WTC11 (cell line): ENCODE measurements around the gene ABCA13. TPM values are rescaled to one million over a fixed set of nuclear protein-coding genes. Genes with fewer than 3 reads are reported as not detected.

Experiments
- ATAC-seq: fragments of 200-7000 bp; cut with Tn5 transposase; 2 replicates; pipeline ENCODE4 v1.10.0; 2021; ENCODE audit warnings: mild to moderate bottlenecking, moderate library complexity
- CTCF ChIA-PET: fragments of 300-600 bp; sonication (Branson Sonifier 250); formaldehyde crosslinking; loops from one replicate; lab custom pipeline; 2021; ENCODE audit warnings: antibody characterized with exemption; lab: Charles Lee
- POLR2A ChIA-PET: fragments of 350-600 bp; sonication (Branson Sonifier 250); formaldehyde crosslinking; loops from one replicate; lab custom pipeline; 2021; ENCODE audit warnings: antibody characterized with exemption; lab: Charles Lee
- DNase-seq: peaks from one replicate; pipeline ENCODE4 v3.0.0; 2021; ENCODE audit warnings: low spot score
- H3K27ac Mint-ChIP-seq: 2 replicates; pipeline ENCODE4 v1.8.0; 2021; ENCODE audit warnings: mixed read lengths
- H3K27me3 Mint-ChIP-seq: 2 replicates; pipeline ENCODE4 v1.8.0; 2021; ENCODE audit warnings: low read depth, mild to moderate bottlenecking, moderate library complexity, mixed read lengths
- H3K36me3 Mint-ChIP-seq: 2 replicates; pipeline ENCODE4 v1.8.0; 2021; ENCODE audit warnings: mixed read lengths
- H3K4me1 Mint-ChIP-seq: 2 replicates; pipeline ENCODE4 v1.8.0; 2022; ENCODE audit warnings: mixed read lengths
- H3K4me3 Mint-ChIP-seq: 2 replicates; pipeline ENCODE4 v1.8.0; 2021; ENCODE audit warnings: mild to moderate bottlenecking, moderate library complexity, mixed read lengths
- H3K9me3 Mint-ChIP-seq: 2 replicates; pipeline ENCODE4 v1.8.0; 2021; ENCODE audit warnings: mixed read lengths
- CREB1 ChIP-seq: sonication (generic); formaldehyde crosslinking; IDR thresholded peaks from 2 replicates; pipeline ENCODE4 v1.8.0; 2023; ENCODE audit warnings: mild to moderate bottlenecking, missing genetic modification reagents
- JUN ChIP-seq: sonication (generic); formaldehyde crosslinking; IDR thresholded peaks from 2 replicates; pipeline ENCODE4 v1.8.0; 2023; ENCODE audit warnings: mild to moderate bottlenecking, missing genetic modification reagents
- KAT7 ChIP-seq: sonication (generic); formaldehyde crosslinking; IDR thresholded peaks from 2 replicates; pipeline ENCODE4 v1.8.1; 2023; ENCODE audit warnings: missing genetic modification reagents, mild to moderate bottlenecking, borderline replicate concordance
- MXD4 ChIP-seq: fragments of 250-450 bp; sonication (Bioruptor Pico); IDR thresholded peaks from 2 replicates; pipeline ENCODE4 v1.8.0; 2021; ENCODE audit warnings: mild to moderate bottlenecking, moderate library complexity, borderline replicate concordance
- NR3C1 ChIP-seq: sonication (generic); formaldehyde crosslinking; conservative IDR thresholded peaks from 2 replicates; pipeline ENCODE4 v1.8.1; 2023; ENCODE audit warnings: low read depth, mild to moderate bottlenecking, missing genetic modification reagents
- SOX15 ChIP-seq: fragments of 250-450 bp; sonication (Bioruptor Pico); IDR thresholded peaks from 2 replicates; pipeline ENCODE4 v1.9.0; 2021; ENCODE audit warnings: mild to moderate bottlenecking
- SP1 ChIP-seq: sonication (generic); formaldehyde crosslinking; conservative IDR thresholded peaks from 2 replicates; pipeline ENCODE4 v1.8.1; 2022; ENCODE audit warnings: missing genetic modification reagents
- ZNF219 ChIP-seq: sonication (generic); formaldehyde crosslinking; IDR thresholded peaks from 2 replicates; pipeline ENCODE4 v1.8.0; 2023; ENCODE audit warnings: missing genetic modification reagents, mild to moderate bottlenecking, borderline replicate concordance
- ZNF423 ChIP-seq: fragments of 250-450 bp; sonication (Bioruptor Pico); IDR thresholded peaks from 2 replicates; pipeline ENCODE4 v2.1.2; 2022; ENCODE audit warnings: mild to moderate bottlenecking, moderate library complexity
- total RNA-seq: library from RNA; stranded (reverse); gene quantifications from 3 replicates; pipeline ENCODE4 v1.2.3, GENCODE V29; 2021
- TF ChIP-seq, protein P1 (sequence below): sonication (generic); formaldehyde crosslinking; IDR thresholded peaks from 2 replicates; pipeline ENCODE4 v1.8.1; 2023; ENCODE audit warnings: mild to moderate bottlenecking, missing genetic modification reagents, borderline replicate concordance
- TF ChIP-seq, protein P2 (sequence below): sonication (generic); formaldehyde crosslinking; IDR thresholded peaks from 2 replicates; pipeline ENCODE4 v1.8.0; 2022; ENCODE audit warnings: mild to moderate bottlenecking, missing genetic modification reagents
- TF ChIP-seq, protein P3 (sequence below): sonication (generic); formaldehyde crosslinking; IDR thresholded peaks from 2 replicates; pipeline ENCODE4 v1.8.1; 2023; ENCODE audit warnings: mild to moderate bottlenecking, moderate library complexity, missing genetic modification reagents
- TF ChIP-seq, protein P4 (sequence below): fragments of 250-450 bp; sonication (Bioruptor Pico); IDR thresholded peaks from 2 replicates; pipeline ENCODE4 v1.9.0; 2021; ENCODE audit warnings: mild to moderate bottlenecking, borderline replicate concordance
- TF ChIP-seq, protein P5 (sequence below): sonication (generic); formaldehyde crosslinking; IDR thresholded peaks from 2 replicates; pipeline ENCODE4 v1.8.0; 2023; ENCODE audit warnings: missing genetic modification reagents, mild to moderate bottlenecking, borderline replicate concordance

Gene ABCA13
- total RNA-seq, 1 experiment from 2014 or later = 0.04 TPM

DNA sequence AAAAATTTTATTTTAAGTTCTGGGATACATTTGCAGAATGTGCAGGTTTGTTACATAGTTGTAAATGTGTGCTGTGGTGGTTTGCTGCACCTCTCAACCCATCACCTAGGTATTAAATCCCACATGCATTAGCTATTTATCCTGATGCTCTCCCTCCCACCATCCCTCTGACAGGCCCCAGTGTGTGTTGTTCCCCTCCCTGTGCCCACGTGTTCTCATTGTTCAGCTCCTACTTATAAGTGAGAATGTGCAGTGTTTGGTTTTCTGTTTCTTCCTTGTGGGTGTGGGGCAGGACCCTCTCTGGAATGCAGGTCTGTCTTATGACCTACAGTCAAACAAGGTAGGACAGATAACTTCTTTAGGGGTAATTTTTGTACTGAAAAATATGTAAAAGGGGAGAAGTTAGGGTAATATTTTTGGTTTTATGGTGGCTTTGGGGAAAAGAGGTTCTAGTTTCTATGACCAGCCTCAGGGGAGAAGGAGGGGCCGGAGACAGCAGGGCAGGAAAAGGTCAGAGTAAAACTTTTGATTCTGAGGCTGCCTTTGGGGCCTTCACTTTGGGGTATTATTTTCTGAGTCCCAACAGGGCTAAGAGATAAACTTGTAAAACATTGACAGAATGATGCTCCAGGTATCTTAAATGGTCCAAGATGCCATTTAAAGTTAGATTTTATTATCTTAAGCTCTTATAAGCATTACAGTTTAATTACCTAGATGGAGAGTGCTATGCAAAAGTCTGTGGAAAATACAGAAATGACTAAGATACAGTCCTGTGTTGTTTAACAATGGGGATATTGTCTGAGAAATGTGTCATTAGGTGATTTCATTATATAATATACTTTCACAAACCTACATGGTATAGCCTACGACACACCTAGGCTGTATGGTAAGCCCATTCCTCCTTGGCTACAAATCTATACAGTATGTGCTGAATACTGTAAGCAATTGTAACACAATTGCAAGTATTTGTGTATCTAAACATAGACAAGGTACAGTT is 354.8 kb downstream of the ABCA13 start:
- Mint-ChIP-seq H3K9me3 (peaks cover 7% of the 10 kb centered on the region), H3K36me3 (peaks cover 6% of the 10 kb centered on the region), H3K4me3 (no peak overlapping the region), H3K27ac (no peak overlapping the region), H3K27me3 (no peaks in the 10 kb centered on the region), H3K4me1 (peaks cover 9% of the 10 kb centered on the region; the same call in 1 of the 2 replicates)
- ATAC-seq (no peak), DNase-seq (no peak)
- TF ChIP-seq SP1 (CRISPR knock-in tag) (no peak), NR3C1 (CRISPR knock-in tag) (no peak), ZNF423 (CRISPR knock-in tag) (no peak), JUN (CRISPR knock-in tag) (no peak), ZNF219 (no peak), KAT7 (no peak), CREB1 (no peak), SOX15 (CRISPR knock-in tag) (no peak)
- TF ChIP-seq, protein P1, sequence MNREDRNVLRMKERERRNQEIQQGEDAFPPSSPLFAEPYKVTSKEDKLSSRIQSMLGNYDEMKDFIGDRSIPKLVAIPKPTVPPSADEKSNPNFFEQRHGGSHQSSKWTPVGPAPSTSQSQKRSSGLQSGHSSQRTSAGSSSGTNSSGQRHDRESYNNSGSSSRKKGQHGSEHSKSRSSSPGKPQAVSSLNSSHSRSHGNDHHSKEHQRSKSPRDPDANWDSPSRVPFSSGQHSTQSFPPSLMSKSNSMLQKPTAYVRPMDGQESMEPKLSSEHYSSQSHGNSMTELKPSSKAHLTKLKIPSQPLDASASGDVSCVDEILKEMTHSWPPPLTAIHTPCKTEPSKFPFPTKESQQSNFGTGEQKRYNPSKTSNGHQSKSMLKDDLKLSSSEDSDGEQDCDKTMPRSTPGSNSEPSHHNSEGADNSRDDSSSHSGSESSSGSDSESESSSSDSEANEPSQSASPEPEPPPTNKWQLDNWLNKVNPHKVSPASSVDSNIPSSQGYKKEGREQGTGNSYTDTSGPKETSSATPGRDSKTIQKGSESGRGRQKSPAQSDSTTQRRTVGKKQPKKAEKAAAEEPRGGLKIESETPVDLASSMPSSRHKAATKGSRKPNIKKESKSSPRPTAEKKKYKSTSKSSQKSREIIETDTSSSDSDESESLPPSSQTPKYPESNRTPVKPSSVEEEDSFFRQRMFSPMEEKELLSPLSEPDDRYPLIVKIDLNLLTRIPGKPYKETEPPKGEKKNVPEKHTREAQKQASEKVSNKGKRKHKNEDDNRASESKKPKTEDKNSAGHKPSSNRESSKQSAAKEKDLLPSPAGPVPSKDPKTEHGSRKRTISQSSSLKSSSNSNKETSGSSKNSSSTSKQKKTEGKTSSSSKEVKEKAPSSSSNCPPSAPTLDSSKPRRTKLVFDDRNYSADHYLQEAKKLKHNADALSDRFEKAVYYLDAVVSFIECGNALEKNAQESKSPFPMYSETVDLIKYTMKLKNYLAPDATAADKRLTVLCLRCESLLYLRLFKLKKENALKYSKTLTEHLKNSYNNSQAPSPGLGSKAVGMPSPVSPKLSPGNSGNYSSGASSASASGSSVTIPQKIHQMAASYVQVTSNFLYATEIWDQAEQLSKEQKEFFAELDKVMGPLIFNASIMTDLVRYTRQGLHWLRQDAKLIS = no peak
- TF ChIP-seq, protein P2, sequence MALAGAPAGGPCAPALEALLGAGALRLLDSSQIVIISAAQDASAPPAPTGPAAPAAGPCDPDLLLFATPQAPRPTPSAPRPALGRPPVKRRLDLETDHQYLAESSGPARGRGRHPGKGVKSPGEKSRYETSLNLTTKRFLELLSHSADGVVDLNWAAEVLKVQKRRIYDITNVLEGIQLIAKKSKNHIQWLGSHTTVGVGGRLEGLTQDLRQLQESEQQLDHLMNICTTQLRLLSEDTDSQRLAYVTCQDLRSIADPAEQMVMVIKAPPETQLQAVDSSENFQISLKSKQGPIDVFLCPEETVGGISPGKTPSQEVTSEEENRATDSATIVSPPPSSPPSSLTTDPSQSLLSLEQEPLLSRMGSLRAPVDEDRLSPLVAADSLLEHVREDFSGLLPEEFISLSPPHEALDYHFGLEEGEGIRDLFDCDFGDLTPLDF (CRISPR knock-in tag) = no peak
- TF ChIP-seq, protein P3, sequence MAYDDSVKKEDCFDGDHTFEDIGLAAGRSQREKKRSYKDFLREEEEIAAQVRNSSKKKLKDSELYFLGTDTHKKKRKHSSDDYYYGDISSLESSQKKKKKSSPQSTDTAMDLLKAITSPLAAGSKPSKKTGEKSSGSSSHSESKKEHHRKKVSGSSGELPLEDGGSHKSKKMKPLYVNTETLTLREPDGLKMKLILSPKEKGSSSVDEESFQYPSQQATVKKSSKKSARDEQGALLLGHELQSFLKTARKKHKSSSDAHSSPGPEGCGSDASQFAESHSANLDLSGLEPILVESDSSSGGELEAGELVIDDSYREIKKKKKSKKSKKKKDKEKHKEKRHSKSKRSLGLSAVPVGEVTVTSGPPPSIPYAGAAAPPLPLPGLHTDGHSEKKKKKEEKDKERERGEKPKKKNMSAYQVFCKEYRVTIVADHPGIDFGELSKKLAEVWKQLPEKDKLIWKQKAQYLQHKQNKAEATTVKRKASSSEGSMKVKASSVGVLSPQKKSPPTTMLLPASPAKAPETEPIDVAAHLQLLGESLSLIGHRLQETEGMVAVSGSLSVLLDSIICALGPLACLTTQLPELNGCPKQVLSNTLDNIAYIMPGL (CRISPR knock-in tag) = no peak
- TF ChIP-seq, protein P4, sequence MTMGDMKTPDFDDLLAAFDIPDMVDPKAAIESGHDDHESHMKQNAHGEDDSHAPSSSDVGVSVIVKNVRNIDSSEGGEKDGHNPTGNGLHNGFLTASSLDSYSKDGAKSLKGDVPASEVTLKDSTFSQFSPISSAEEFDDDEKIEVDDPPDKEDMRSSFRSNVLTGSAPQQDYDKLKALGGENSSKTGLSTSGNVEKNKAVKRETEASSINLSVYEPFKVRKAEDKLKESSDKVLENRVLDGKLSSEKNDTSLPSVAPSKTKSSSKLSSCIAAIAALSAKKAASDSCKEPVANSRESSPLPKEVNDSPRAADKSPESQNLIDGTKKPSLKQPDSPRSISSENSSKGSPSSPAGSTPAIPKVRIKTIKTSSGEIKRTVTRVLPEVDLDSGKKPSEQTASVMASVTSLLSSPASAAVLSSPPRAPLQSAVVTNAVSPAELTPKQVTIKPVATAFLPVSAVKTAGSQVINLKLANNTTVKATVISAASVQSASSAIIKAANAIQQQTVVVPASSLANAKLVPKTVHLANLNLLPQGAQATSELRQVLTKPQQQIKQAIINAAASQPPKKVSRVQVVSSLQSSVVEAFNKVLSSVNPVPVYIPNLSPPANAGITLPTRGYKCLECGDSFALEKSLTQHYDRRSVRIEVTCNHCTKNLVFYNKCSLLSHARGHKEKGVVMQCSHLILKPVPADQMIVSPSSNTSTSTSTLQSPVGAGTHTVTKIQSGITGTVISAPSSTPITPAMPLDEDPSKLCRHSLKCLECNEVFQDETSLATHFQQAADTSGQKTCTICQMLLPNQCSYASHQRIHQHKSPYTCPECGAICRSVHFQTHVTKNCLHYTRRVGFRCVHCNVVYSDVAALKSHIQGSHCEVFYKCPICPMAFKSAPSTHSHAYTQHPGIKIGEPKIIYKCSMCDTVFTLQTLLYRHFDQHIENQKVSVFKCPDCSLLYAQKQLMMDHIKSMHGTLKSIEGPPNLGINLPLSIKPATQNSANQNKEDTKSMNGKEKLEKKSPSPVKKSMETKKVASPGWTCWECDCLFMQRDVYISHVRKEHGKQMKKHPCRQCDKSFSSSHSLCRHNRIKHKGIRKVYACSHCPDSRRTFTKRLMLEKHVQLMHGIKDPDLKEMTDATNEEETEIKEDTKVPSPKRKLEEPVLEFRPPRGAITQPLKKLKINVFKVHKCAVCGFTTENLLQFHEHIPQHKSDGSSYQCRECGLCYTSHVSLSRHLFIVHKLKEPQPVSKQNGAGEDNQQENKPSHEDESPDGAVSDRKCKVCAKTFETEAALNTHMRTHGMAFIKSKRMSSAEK = no peak
- ChIA-PET POLR2A (no interaction called here), CTCF (no interaction called here)

DNA sequence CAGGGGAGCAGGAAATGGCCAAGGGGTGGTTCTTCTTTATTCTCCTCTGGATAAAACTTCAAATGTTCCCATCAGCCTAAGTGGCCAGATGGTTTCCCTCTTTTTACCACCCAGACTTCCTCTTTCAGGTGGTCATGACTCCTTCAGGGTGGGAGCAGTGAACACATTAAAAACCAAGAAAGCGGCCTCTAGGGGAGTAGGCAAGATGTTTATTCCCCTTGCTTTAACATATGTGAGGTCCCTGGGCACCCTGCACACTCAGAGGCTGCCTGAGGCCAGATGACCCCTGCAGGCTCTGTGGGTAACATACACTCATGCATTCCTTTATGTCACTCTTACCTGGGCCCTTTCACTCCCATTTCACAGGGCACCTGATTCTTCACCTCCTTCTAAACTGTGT is 357.4 kb downstream of the ABCA13 start:
- Mint-ChIP-seq H3K4me1 (peaks cover 9% of the 10 kb centered on the region; the same call in 1 of the 2 replicates), H3K27me3 (no peaks in the 10 kb centered on the region), H3K4me3 (no peak overlapping the region), H3K36me3 (peaks cover 7% of the 10 kb centered on the region), H3K27ac (no peak overlapping the region), H3K9me3 (peaks cover 25% of the 10 kb centered on the region)
- CTCF ChIA-PET = no interaction called here
- ATAC-seq = peak; percentile 98
- peak; percentile 22 for DNase-seq
- POLR2A ChIA-PET = no interaction called here
- TF ChIP-seq, protein P5, sequence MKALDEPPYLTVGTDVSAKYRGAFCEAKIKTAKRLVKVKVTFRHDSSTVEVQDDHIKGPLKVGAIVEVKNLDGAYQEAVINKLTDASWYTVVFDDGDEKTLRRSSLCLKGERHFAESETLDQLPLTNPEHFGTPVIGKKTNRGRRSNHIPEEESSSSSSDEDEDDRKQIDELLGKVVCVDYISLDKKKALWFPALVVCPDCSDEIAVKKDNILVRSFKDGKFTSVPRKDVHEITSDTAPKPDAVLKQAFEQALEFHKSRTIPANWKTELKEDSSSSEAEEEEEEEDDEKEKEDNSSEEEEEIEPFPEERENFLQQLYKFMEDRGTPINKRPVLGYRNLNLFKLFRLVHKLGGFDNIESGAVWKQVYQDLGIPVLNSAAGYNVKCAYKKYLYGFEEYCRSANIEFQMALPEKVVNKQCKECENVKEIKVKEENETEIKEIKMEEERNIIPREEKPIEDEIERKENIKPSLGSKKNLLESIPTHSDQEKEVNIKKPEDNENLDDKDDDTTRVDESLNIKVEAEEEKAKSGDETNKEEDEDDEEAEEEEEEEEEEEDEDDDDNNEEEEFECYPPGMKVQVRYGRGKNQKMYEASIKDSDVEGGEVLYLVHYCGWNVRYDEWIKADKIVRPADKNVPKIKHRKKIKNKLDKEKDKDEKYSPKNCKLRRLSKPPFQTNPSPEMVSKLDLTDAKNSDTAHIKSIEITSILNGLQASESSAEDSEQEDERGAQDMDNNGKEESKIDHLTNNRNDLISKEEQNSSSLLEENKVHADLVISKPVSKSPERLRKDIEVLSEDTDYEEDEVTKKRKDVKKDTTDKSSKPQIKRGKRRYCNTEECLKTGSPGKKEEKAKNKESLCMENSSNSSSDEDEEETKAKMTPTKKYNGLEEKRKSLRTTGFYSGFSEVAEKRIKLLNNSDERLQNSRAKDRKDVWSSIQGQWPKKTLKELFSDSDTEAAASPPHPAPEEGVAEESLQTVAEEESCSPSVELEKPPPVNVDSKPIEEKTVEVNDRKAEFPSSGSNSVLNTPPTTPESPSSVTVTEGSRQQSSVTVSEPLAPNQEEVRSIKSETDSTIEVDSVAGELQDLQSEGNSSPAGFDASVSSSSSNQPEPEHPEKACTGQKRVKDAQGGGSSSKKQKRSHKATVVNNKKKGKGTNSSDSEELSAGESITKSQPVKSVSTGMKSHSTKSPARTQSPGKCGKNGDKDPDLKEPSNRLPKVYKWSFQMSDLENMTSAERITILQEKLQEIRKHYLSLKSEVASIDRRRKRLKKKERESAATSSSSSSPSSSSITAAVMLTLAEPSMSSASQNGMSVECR (CRISPR knock-in tag) = no peak
- TF ChIP-seq, protein P2 (CRISPR knock-in tag) = no peak
- TF ChIP-seq MXD4 (CRISPR knock-in tag) = no peak
- TF ChIP-seq, protein P3 (CRISPR knock-in tag) = no peak
